GM18520 (cell line): ENCODE results near the gene ACSL1.
"Not testable (repeated sequence)": the region's sequence is repeated elsewhere in the genome, so short reads cannot be mapped to it uniquely, and the experiment has no call there.

ENCODE experiments used
- ATAC-seq: cut with Tn5 transposase; IDR thresholded peaks from one replicate; pipeline ENCODE4 v1.9.1; 2021; ENCODE audit not compliant: unreplicated experiment

The ACSL1 gene

GRCh38 chr4:184792950-184793555, 32.7 kb downstream of the ACSL1 start:
- ATAC-seq, result no peak

- no peak for ATAC-seq
These were observed 33.4 kb downstream of the ACSL1 start for GRCh38 chr4:184792334-184792733.

- ATAC-seq, result no peak
These were observed 34.9 kb downstream of the ACSL1 start for GRCh38 chr4:184790826-184791225.

GRCh38 chr4:184787766-184788503, 37.8 kb downstream of the ACSL1 start:
- no peak for ATAC-seq

GRCh38 chr4:184785813-184786212, 40.0 kb downstream of the ACSL1 start:
- ATAC-seq, result no peak

- ATAC-seq, result no peak
These were observed 41.0 kb downstream of the ACSL1 start for GRCh38 chr4:184784628-184785257.

GRCh38 chr4:184782731-184783373, 42.9 kb downstream of the ACSL1 start:
- no peak for ATAC-seq

- ATAC-seq, result not testable (repeated sequence)
These were observed 46.6 kb downstream of the ACSL1 start for GRCh38 chr4:184779160-184779559.

- no peak for ATAC-seq
These were observed 47.4 kb downstream of the ACSL1 start for GRCh38 chr4:184778325-184778724.

GRCh38 chr4:184776821-184777220, 48.9 kb downstream of the ACSL1 start:
- ATAC-seq, result no peak

- ATAC-seq, result no peak
These were observed 49.8 kb downstream of the ACSL1 start for GRCh38 chr4:184775854-184776555.

- ATAC-seq, result no peak
These were observed 51.6 kb downstream of the ACSL1 start for GRCh38 chr4:184774152-184774551.

- no peak for ATAC-seq
These were observed 54.4 kb downstream of the ACSL1 start for GRCh38 chr4:184771416-184771815.

GRCh38 chr4:184769141-184769765, 56.5 kb downstream of the ACSL1 start:
- ATAC-seq, result no peak

- ATAC-seq, result no peak
These were observed 57.5 kb downstream of the ACSL1 start for GRCh38 chr4:184768296-184768695.

- no peak for ATAC-seq
These were observed 59.3 kb downstream of the ACSL1 start for GRCh38 chr4:184766446-184766845.

GRCh38 chr4:184765473-184766340, 60.1 kb downstream of the ACSL1 start:
- no peak for ATAC-seq

GRCh38 chr4:184764601-184765000, 61.2 kb downstream of the ACSL1 start:
- no peak for ATAC-seq

GRCh38 chr4:184763150-184763780, 62.5 kb downstream of the ACSL1 start:
- ATAC-seq, result no peak
